HFFc6 (cell line): ENCODE measurements around the gene SDK2. TPM values are rescaled to one million over a fixed set of nuclear protein-coding genes. Genes with fewer than 3 reads are reported as not detected.

Source experiments
- DNase-seq: peaks from one replicate; pipeline ENCODE4 v3.0.0-alpha.2; 2018
- H3K27ac Mint-ChIP-seq: 2 replicates; pipeline ENCODE4 v1.8.0; 2020; ENCODE audit warnings: mild to moderate bottlenecking, mixed read lengths
- H3K27me3 Mint-ChIP-seq: 2 replicates; pipeline ENCODE4 v1.8.0; 2021; ENCODE audit warnings: mild to moderate bottlenecking, moderate library complexity, mixed read lengths; ENCODE audit not compliant: insufficient read depth
- H3K36me3 Mint-ChIP-seq: 2 replicates; pipeline ENCODE4 v1.8.0; 2021; ENCODE audit warnings: low read depth, mixed read lengths
- H3K4me1 Mint-ChIP-seq: 2 replicates; pipeline ENCODE4 v1.8.0; 2020; ENCODE audit warnings: low read depth, mixed read lengths
- H3K4me3 Mint-ChIP-seq: 2 replicates; pipeline ENCODE4 v1.8.0; 2020; ENCODE audit warnings: mild to moderate bottlenecking, moderate library complexity, mixed read lengths
- H3K9me3 Mint-ChIP-seq: 2 replicates; pipeline ENCODE4 v1.8.0; 2020; ENCODE audit warnings: mild to moderate bottlenecking, mixed read lengths
- total RNA-seq, 6 experiments: library from RNA; stranded (reverse); fragmentation: NEBNext Ultra II Directional; extraction: Animal tissue kit (Norgen Biotek cat#: 25700); gene quantifications; 2 replicates in 1 of 6; 3 replicates in 5 of 6; pipeline ENCODE4 v1.2.3, GENCODE V29; 2021
- TF ChIP-seq, protein P1 (sequence below): fragments of 200-600 bp; sonication (generic); IDR thresholded peaks from 2 replicates; pipeline ENCODE4 v1.5.0; 2021; ENCODE audit warnings: antibody characterized with exemption, mild to moderate bottlenecking

Gene SDK2
- total RNA-seq, 6 experiments from 2014 or later, result 0.03 TPM; not detected in 4

DNA sequence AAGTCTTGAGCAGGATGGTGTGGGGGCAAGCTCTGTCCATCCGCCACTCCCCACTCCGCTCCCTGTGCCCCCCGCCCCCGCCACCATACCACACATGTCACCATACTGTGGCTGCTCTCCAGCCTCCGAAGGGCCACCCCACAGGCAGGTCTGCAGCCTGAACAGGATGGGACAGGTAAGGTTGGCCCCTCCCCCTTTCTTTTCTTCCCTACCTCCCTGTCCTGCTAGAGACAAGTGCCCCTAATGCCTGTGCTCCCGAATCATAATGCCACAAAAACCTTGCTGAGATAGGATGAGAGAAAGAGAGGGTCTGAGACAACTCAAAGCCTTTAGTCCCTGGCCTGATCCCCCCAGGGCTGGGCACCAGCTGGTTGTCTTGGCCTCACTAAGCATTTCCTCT, 84.7 kb downstream of the SDK2 start:
- Mint-ChIP-seq H3K4me1 (no peaks in the 10 kb centered on the region), H3K27ac (no peak overlapping the region), H3K27me3 (no peaks in the 10 kb centered on the region; the same call in 1 of the 2 replicates), H3K4me3 (no peak overlapping the region), H3K9me3 (peaks cover 60% of the 10 kb centered on the region), H3K36me3 (no peaks in the 10 kb centered on the region)
- TF ChIP-seq, protein P1, sequence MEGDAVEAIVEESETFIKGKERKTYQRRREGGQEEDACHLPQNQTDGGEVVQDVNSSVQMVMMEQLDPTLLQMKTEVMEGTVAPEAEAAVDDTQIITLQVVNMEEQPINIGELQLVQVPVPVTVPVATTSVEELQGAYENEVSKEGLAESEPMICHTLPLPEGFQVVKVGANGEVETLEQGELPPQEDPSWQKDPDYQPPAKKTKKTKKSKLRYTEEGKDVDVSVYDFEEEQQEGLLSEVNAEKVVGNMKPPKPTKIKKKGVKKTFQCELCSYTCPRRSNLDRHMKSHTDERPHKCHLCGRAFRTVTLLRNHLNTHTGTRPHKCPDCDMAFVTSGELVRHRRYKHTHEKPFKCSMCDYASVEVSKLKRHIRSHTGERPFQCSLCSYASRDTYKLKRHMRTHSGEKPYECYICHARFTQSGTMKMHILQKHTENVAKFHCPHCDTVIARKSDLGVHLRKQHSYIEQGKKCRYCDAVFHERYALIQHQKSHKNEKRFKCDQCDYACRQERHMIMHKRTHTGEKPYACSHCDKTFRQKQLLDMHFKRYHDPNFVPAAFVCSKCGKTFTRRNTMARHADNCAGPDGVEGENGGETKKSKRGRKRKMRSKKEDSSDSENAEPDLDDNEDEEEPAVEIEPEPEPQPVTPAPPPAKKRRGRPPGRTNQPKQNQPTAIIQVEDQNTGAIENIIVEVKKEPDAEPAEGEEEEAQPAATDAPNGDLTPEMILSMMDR, result no peak
- no peak for DNase-seq

DNA sequence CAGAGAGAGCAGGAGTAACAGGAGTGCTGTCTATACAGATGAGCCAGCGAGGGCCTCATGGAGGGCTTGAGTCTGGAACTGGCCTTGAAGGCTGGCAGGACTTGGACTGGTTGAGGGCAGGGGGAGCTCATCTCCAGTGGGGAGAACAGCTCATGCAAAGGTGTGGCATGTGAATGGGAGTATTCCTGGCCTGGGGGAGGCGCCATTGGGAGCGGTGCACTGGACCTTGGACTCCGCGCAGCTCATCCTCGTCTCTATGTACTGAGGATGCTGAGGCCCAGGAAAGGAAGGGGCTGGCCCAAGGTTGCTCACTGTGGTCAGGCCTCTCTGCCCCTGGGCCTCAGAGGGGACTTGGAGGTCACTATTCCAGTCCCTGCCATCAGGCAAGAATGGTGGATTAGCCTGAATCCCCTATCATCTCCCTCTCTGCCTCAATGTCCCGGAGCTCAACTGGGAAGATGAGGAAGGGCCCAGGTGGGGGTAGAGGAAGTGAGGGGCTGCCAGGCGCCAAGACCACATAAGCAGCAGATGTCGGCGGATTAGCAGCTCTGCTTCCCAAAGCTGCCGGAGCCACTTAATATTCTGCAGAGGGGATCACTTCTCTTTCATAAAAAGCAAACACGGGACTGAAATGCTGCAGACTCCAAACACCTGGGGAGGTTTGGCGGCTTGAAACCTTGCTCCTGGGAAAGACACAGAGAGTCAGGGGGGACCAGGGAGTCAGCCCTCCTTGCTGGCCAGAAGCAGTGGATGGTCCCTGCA, 88.9 kb downstream of the SDK2 start:
- H3K9me3 Mint-ChIP-seq, result peaks cover 68% of the 10 kb centered on the region
- H3K27me3 Mint-ChIP-seq, result no peaks in the 10 kb centered on the region; the same call in 1 of the 2 replicates
- no peak overlapping the region for H3K27ac Mint-ChIP-seq
- TF ChIP-seq, protein P1, result no peak
- DNase-seq, result no peak
- H3K4me1 Mint-ChIP-seq, result no peaks in the 10 kb centered on the region
- H3K4me3 Mint-ChIP-seq, result no peak overlapping the region
- H3K36me3 Mint-ChIP-seq, result no peaks in the 10 kb centered on the region

DNA sequence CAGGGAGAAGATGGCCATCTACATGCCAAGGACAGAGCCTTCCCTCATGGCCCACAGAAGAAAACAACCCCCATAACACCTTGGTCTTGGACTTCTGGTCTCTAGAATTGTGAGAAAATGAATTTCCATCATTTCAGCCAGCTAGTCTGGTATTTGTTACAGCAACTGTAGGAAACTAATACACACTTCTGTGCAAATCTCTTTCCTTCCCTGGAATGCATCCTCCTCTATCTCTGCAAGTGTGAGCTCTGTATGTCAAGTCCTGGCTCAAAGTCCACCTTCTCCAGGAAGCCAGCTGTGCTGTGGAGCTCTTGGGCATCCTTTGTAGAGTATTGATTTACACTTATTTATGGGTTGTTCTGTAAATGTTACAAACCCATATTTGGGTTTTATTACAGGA, 89.7 kb downstream of the SDK2 start:
- no peak for DNase-seq
- 0 out of 2 replicates have a peak, but pooled peaks cover under 1% of the 10 kb centered on the region for H3K36me3 Mint-ChIP-seq
- H3K4me1 Mint-ChIP-seq, result no peaks in the 10 kb centered on the region
- H3K27ac Mint-ChIP-seq, result no peak overlapping the region
- no peak overlapping the region for H3K4me3 Mint-ChIP-seq
- H3K27me3 Mint-ChIP-seq, result no peaks in the 10 kb centered on the region; the same call in 1 of the 2 replicates
- H3K9me3 Mint-ChIP-seq, result peaks cover 68% of the 10 kb centered on the region
- TF ChIP-seq, protein P1, result no peak

DNA sequence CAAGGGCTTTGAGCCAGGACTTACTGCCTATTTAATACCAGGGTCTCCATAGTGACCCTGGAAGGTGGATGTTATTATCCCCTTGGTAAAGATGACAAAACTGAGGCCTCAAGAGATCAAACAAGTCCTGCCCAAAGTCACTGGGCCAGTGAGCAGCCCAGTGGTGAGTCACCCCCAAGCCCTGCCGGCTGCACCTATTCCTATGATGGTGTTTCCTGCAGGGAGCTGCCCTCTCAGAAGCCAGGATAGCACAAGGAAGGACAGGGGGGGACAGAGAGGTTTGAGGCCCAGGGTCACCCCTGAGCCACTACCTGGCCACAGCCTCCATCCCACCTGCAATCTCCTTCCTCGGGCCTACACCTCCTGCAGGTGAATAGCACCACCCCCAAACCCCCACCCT, 90.9 kb downstream of the SDK2 start:
- no peak for DNase-seq
- TF ChIP-seq, protein P1, result no peak
- Mint-ChIP-seq H3K27me3 (no peaks in the 10 kb centered on the region; the same call in 1 of the 2 replicates), H3K4me1 (no peaks in the 10 kb centered on the region), H3K27ac (no peak overlapping the region), H3K36me3 (peaks cover 8% of the 10 kb centered on the region; the same call in 1 of the 2 replicates), H3K9me3 (peaks cover 76% of the 10 kb centered on the region), H3K4me3 (no peak overlapping the region)

DNA sequence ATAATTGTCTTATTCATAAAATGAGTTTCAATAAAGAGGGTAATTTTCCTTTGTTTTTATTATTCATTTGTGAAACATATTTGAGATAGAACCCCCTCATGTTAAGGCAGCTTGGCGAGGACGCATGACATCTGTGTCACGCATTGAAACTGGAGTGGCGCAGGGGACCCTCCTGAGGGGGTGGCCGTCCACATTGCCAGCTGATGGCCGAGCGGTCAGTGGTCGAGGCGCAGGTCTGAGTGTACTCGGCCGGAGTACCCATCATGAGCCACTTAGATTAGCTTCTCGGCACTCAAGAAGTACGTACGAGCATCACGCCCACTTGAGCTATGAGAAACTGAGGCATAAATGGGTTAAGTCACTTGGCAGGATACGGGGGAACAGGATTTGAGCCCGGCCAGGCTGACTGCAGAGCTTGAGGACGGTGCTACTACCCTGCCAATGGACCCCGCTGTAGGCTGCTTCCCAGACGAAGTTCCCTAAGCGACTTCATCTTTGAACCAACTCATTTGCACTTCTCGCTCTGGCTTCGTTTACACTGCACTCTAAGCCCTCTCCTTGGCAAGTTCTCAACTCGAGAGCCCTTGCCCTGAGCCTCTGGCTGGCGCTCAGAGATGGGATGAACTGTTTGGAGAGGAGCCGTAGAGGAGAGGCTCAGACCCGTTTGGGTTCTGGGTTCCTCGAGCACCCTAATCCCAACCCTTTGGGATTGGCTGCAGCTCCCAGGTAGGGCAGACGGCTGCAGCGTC, 91.8 kb downstream of the SDK2 start:
- Mint-ChIP-seq H3K4me1 (no peaks in the 10 kb centered on the region), H3K9me3 (peaks cover 78% of the 10 kb centered on the region), H3K36me3 (peaks cover 13% of the 10 kb centered on the region), H3K27me3 (no peaks in the 10 kb centered on the region; the same call in 1 of the 2 replicates), H3K27ac (no peak overlapping the region), H3K4me3 (no peak overlapping the region)
- no peak for DNase-seq
- TF ChIP-seq, protein P1, result no peak
